Measurements from ENCODE around the gene JCHAIN. TPM values are rescaled to one million over a fixed set of nuclear protein-coding genes. Genes with fewer than 3 reads are reported as not detected.

Gene JCHAIN
- total and polyA plus RNA-seq, 9 of the 15 experiments (the other 6 are each of a cell fraction or from before 2014, with no cell fraction given): 0.04 to 0.68 (median 0.26) TPM; not detected in 5

GRCh38 chr4:70606459-70606858, 59.8 kb downstream of the JCHAIN start:
- Histone ChIP-seq H3K4me3 (no peak overlapping the region), H3K36me3 (ENCODE audit: control insufficient read depth, insufficient read depth, low read length) (no peaks in the 10 kb centered on the region), H4K20me1 (replicated peaks; ENCODE audit: control insufficient read depth, insufficient read depth, low read length) (no peaks in the 10 kb centered on the region), H3K9me3 (replicated peaks; ENCODE audit: control insufficient read depth, insufficient read depth, low read depth, low read length) (no peaks in the 10 kb centered on the region), H3K4me1 (replicated peaks in 1 of 2; ENCODE audit: control insufficient read depth in 2 of 2, insufficient read depth in 2 of 2, low read length in 2 of 2) (peaks cover 0 to 15% of the 10 kb centered on the region in 2 experiments; a peak in 3 of 5 replicates), H3K27ac (ENCODE audit: extremely low read depth, low read depth, low read length) (no peak overlapping the region), H3K4me2 (ENCODE audit: insufficient read depth, low read length) (no peak overlapping the region), H3K9me1 (ENCODE audit: control insufficient read depth, insufficient read depth, low read length) (no peaks in the 10 kb centered on the region), H3K27me3 (ENCODE audit: control insufficient read depth in 2 of 2, insufficient read depth in 2 of 2, low read length in 2 of 2) (no peaks in the 10 kb centered on the region), H3K9ac (ENCODE audit: insufficient read depth in 1 of 2, low read depth in 2 of 2, low read length in 2 of 2) (no peak overlapping the region), H3K79me2 (ENCODE audit: control insufficient read depth, insufficient read depth, low read length) (no peaks in the 10 kb centered on the region), H2AFZ (ENCODE audit: low read depth, low read length) (peak overlapping the region; percentile 43; the same call in 1 of the 2 replicates)
- ChIA-PET CTCF (ENCODE audit: low intra/inter-chr PET ratio) (no interaction called here), POLR2A (interaction anchor here (1.4 kb wide), 1 partner anchor 9 kb away, joined by 3 read pairs; no protein-coding TSS in a partner anchor)
- FAIRE-seq: no peak
- BruUV-seq (replicated peaks): no TSS peak
- TF ChIP-seq RNF219 (CRISPR knock-in tag; IDR thresholded peaks at IDR 0.05) (no peak), ATF2 (CRISPR knock-in tag; IDR thresholded peaks at IDR 0.05) (no peak), SREBF1 (IDR thresholded peaks at IDR 0.05; ENCODE audit: borderline replicate concordance, low read depth, low read length) (no peak), ZBTB9 (CRISPR knock-in tag; IDR thresholded peaks at IDR 0.05) (no peak)
- intact Hi-C loops (cut with micrococcal nuclease) (no loop called here), in situ Hi-C loops (cut with MboI) (loop anchor here (25.0 kb wide), 1 partner anchor 1106 kb away; no protein-coding TSS in a partner anchor)
- DNase-seq (ENCODE audit: extremely low read depth in 1 of 4, low spot score in 3 of 4): no peak
- WGBS (ENCODE audit: insufficient coverage, low coverage, missing lambda C conversion rate): 26% methylated on average over 8 of the region's 8 CpGs
- no peak for ATAC-seq

Small RNA genes within 50 kb of the gene (small RNA-seq; reads per million reads assigned to genes)
- not detected for gene RNU6-520P
- gene RNU6-784P: not detected

Other genes with a start within 250 kb of the JCHAIN start
Only the 7 nearest of the 8 such genes appear.
- not detected in 2 replicates for gene MUC7, start 194.3 kb downstream of the JCHAIN start, total RNA-seq (2014; rRNA removed)
- not detected in 2 replicates for gene MUC7, start 194.3 kb downstream of the JCHAIN start, total RNA-seq (2014; rRNA removed; fragmentation: Illumina TruSeq; extraction: Trizol)
- gene MUC7, start 194.3 kb downstream of the JCHAIN start, total RNA-seq (2015; rRNA removed; fragmentation: Illumina TruSeq; extraction: Trizol): not detected in 2 replicates
- not detected in 2 replicates for gene MUC7, start 194.3 kb downstream of the JCHAIN start, total RNA-seq (2021)
- not detected in 2 replicates for gene MUC7, start 194.3 kb downstream of the JCHAIN start, polyA plus RNA-seq (2011; rRNA removed)
- gene MUC7, start 194.3 kb downstream of the JCHAIN start, polyA plus RNA-seq (2014; fragmentation: Illumina TruSeq; extraction: Trizol): not detected in 2 replicates
- not detected for gene MUC7, start 194.3 kb downstream of the JCHAIN start, polyA plus RNA-seq (2014; fragmentation: Nextera tagmentation; extraction: Ambion mirVana)
- gene MUC7, start 194.3 kb downstream of the JCHAIN start, polyA plus RNA-seq (2014; rRNA removed): not detected in 2 replicates
- gene AMTN, start 147.9 kb downstream of the JCHAIN start, total RNA-seq (2014; rRNA removed): not detected in 2 replicates
- not detected in 2 replicates for gene AMTN, start 147.9 kb downstream of the JCHAIN start, total RNA-seq (2014; rRNA removed; fragmentation: Illumina TruSeq; extraction: Trizol)
- not detected in 2 replicates for gene AMTN, start 147.9 kb downstream of the JCHAIN start, total RNA-seq (2015; rRNA removed; fragmentation: Illumina TruSeq; extraction: Trizol)
- gene AMTN, start 147.9 kb downstream of the JCHAIN start, total RNA-seq (2021): not detected in 2 replicates
- not detected in 2 replicates for gene AMTN, start 147.9 kb downstream of the JCHAIN start, polyA plus RNA-seq (2011; rRNA removed)
- gene AMTN, start 147.9 kb downstream of the JCHAIN start, polyA plus RNA-seq (2014; fragmentation: Illumina TruSeq; extraction: Trizol): not detected in 2 replicates
- not detected for gene AMTN, start 147.9 kb downstream of the JCHAIN start, polyA plus RNA-seq (2014; fragmentation: Nextera tagmentation; extraction: Ambion mirVana)
- gene AMTN, start 147.9 kb downstream of the JCHAIN start, polyA plus RNA-seq (2014; rRNA removed): not detected in 2 replicates
- 0.09 and 0.16 TPM in 2 replicates for gene AMBN, start 74.3 kb downstream of the JCHAIN start, total RNA-seq (2014; rRNA removed)
- gene AMBN, start 74.3 kb downstream of the JCHAIN start, total RNA-seq (2014; rRNA removed; fragmentation: Illumina TruSeq; extraction: Trizol): not detected in 2 replicates
- not detected in 2 replicates for gene AMBN, start 74.3 kb downstream of the JCHAIN start, total RNA-seq (2015; rRNA removed; fragmentation: Illumina TruSeq; extraction: Trizol)
- gene AMBN, start 74.3 kb downstream of the JCHAIN start, total RNA-seq (2021): not detected in 2 replicates
- gene AMBN, start 74.3 kb downstream of the JCHAIN start, polyA plus RNA-seq (2011; rRNA removed): not detected in 2 replicates
- not detected in 2 replicates for gene AMBN, start 74.3 kb downstream of the JCHAIN start, polyA plus RNA-seq (2014; fragmentation: Illumina TruSeq; extraction: Trizol)
- under 1 TPM in 1 of 2 experiments, not detected in 1; 0.03 TPM for gene AMBN, start 74.3 kb downstream of the JCHAIN start, polyA plus RNA-seq (2014; fragmentation: Nextera tagmentation; extraction: Ambion mirVana)
- gene AMBN, start 74.3 kb downstream of the JCHAIN start, polyA plus RNA-seq (2014; rRNA removed): 0.07 TPM in 1 of 2 replicates, not detected in the other
- 0.09 TPM in 1 of 2 replicates, not detected in the other for gene ENAM, start 37.8 kb downstream of the JCHAIN start, total RNA-seq (2014; rRNA removed)
- 0.13 TPM in 1 of 2 replicates, not detected in the other for gene ENAM, start 37.8 kb downstream of the JCHAIN start, total RNA-seq (2014; rRNA removed; fragmentation: Illumina TruSeq; extraction: Trizol)
- 0.04 and 0.08 TPM in 2 replicates for gene ENAM, start 37.8 kb downstream of the JCHAIN start, total RNA-seq (2015; rRNA removed; fragmentation: Illumina TruSeq; extraction: Trizol)
- gene ENAM, start 37.8 kb downstream of the JCHAIN start, total RNA-seq (2021): 0.04 TPM in 1 of 2 replicates, not detected in the other
- not detected in 2 replicates for gene ENAM, start 37.8 kb downstream of the JCHAIN start, polyA plus RNA-seq (2011; rRNA removed)
- not detected in 2 replicates for gene ENAM, start 37.8 kb downstream of the JCHAIN start, polyA plus RNA-seq (2014; fragmentation: Illumina TruSeq; extraction: Trizol)
- not detected for gene ENAM, start 37.8 kb downstream of the JCHAIN start, polyA plus RNA-seq (2014; fragmentation: Nextera tagmentation; extraction: Ambion mirVana)
- gene ENAM, start 37.8 kb downstream of the JCHAIN start, polyA plus RNA-seq (2014; rRNA removed): not detected in 2 replicates
- gene UTP3, start 22.0 kb upstream of the JCHAIN start, total RNA-seq (2014; rRNA removed): 32.2 and 34.0 TPM in 2 replicates
- gene UTP3, start 22.0 kb upstream of the JCHAIN start, total RNA-seq (2014; rRNA removed; fragmentation: Illumina TruSeq; extraction: Trizol): 34.5 and 35.0 TPM in 2 replicates
- 30.6 and 32.4 TPM in 2 replicates for gene UTP3, start 22.0 kb upstream of the JCHAIN start, total RNA-seq (2015; rRNA removed; fragmentation: Illumina TruSeq; extraction: Trizol)
- 33.4 and 38.8 TPM in 2 replicates for gene UTP3, start 22.0 kb upstream of the JCHAIN start, total RNA-seq (2021)
- 17.2 and 30.9 TPM in 2 replicates for gene UTP3, start 22.0 kb upstream of the JCHAIN start, polyA plus RNA-seq (2011; rRNA removed)
- gene UTP3, start 22.0 kb upstream of the JCHAIN start, polyA plus RNA-seq (2014; fragmentation: Illumina TruSeq; extraction: Trizol): 59.1 and 69.3 TPM in 2 replicates
- 10 to 100 TPM; 11.9 to 12.4 TPM for gene UTP3, start 22.0 kb upstream of the JCHAIN start, polyA plus RNA-seq (2014; fragmentation: Nextera tagmentation; extraction: Ambion mirVana)
- 54.6 and 64.8 TPM in 2 replicates for gene UTP3, start 22.0 kb upstream of the JCHAIN start, polyA plus RNA-seq (2014; rRNA removed)
- 20.0 and 22.2 TPM in 2 replicates for gene RUFY3, start 55.5 kb upstream of the JCHAIN start, total RNA-seq (2014; rRNA removed)
- gene RUFY3, start 55.5 kb upstream of the JCHAIN start, total RNA-seq (2014; rRNA removed; fragmentation: Illumina TruSeq; extraction: Trizol): 28.1 and 30.8 TPM in 2 replicates
- gene RUFY3, start 55.5 kb upstream of the JCHAIN start, total RNA-seq (2015; rRNA removed; fragmentation: Illumina TruSeq; extraction: Trizol): 25.0 and 25.3 TPM in 2 replicates
- 24.0 and 31.1 TPM in 2 replicates for gene RUFY3, start 55.5 kb upstream of the JCHAIN start, total RNA-seq (2021)
- 18.2 and 21.5 TPM in 2 replicates for gene RUFY3, start 55.5 kb upstream of the JCHAIN start, polyA plus RNA-seq (2011; rRNA removed)
- 16.0 and 18.6 TPM in 2 replicates for gene RUFY3, start 55.5 kb upstream of the JCHAIN start, polyA plus RNA-seq (2014; fragmentation: Illumina TruSeq; extraction: Trizol)
- 1 to 10 TPM; 4.2 to 4.5 TPM for gene RUFY3, start 55.5 kb upstream of the JCHAIN start, polyA plus RNA-seq (2014; fragmentation: Nextera tagmentation; extraction: Ambion mirVana)
- gene RUFY3, start 55.5 kb upstream of the JCHAIN start, polyA plus RNA-seq (2014; rRNA removed): 15.1 and 15.4 TPM in 2 replicates
- 54.0 and 57.8 TPM in 2 replicates for gene GRSF1, start 173.4 kb upstream of the JCHAIN start, total RNA-seq (2014; rRNA removed)
- 105 and 116 TPM in 2 replicates for gene GRSF1, start 173.4 kb upstream of the JCHAIN start, total RNA-seq (2014; rRNA removed; fragmentation: Illumina TruSeq; extraction: Trizol)
- gene GRSF1, start 173.4 kb upstream of the JCHAIN start, total RNA-seq (2015; rRNA removed; fragmentation: Illumina TruSeq; extraction: Trizol): 75.1 and 76.0 TPM in 2 replicates
- gene GRSF1, start 173.4 kb upstream of the JCHAIN start, total RNA-seq (2021): 83.5 and 84.9 TPM in 2 replicates
- gene GRSF1, start 173.4 kb upstream of the JCHAIN start, polyA plus RNA-seq (2011; rRNA removed): 74.4 and 98.8 TPM in 2 replicates
- 75.0 and 87.5 TPM in 2 replicates for gene GRSF1, start 173.4 kb upstream of the JCHAIN start, polyA plus RNA-seq (2014; fragmentation: Illumina TruSeq; extraction: Trizol)
- gene GRSF1, start 173.4 kb upstream of the JCHAIN start, polyA plus RNA-seq (2014; fragmentation: Nextera tagmentation; extraction: Ambion mirVana): 10 to 100 TPM; 33.0 to 36.8 TPM
- gene GRSF1, start 173.4 kb upstream of the JCHAIN start, polyA plus RNA-seq (2014; rRNA removed): 60.9 and 69.5 TPM in 2 replicates